HepG2 (cell line): Measurements from ENCODE around the gene HLA-DMB. TPM values are rescaled to one million over a fixed set of nuclear protein-coding genes. Genes with fewer than 3 reads are reported as not detected.

Experiments
- ATAC-seq: fragments of 200-7000 bp; cut with Tn5 transposase; 3 replicates; pipeline ENCODE4 v1.9.1; 2020; ENCODE audit warnings: mild to moderate bottlenecking, moderate library complexity
- BruUV-seq: library from RNA; stranded (reverse); fragments of 400-500 nt; replicated peaks from 2 replicates; lab custom pipeline; 2021; lab: Mats Ljungman, UMichigan
- CTCF ChIA-PET: fragments of 300-600 bp; formaldehyde crosslinking; extraction: SDS; loops from one replicate; lab custom pipeline; 2021; ENCODE audit warnings: low total read pairs, inconsistent platforms, low intra/inter-chr PET ratio; lab: Yijun Ruan, JAX
- POLR2A ChIA-PET: fragments of 350-600 bp; sonication (Branson Sonifier 250); formaldehyde crosslinking; loops from one replicate; lab custom pipeline; 2020; ENCODE audit warnings: antibody characterized with exemption, inconsistent platforms; lab: Yijun Ruan, JAX
- DNase-seq: peaks from one replicate; pipeline ENCODE4 v3.0.0-alpha.2; 2015; ENCODE audit warnings: low spot score
- FAIRE-seq: peaks from 3 replicates; lab custom pipeline; 2011; peaks lifted over from hg19 to GRCh38; lab: Jason Lieb, UNC
- H2AFZ ChIP-seq: one replicate; pipeline ENCODE4 v1.6.1; 2011; ENCODE audit warnings: low read length, inconsistent platforms
- H3K27ac ChIP-seq: fragments of 300-600 bp; 3 replicates; pipeline ENCODE4 v1.8.0; 2011; ENCODE audit warnings: mixed run types, mild to moderate bottlenecking, mixed read lengths, low read length, inconsistent platforms; ENCODE audit not compliant: insufficient read depth; ENCODE audit errors: extremely low read length
- H3K27me3 ChIP-seq, 2 experiments: fragments of 200-600 bp in 1 of 2; 2 replicates in 1 of 2; 3 replicates in 1 of 2; pipeline versions ENCODE4 v1.6.0 to v1.8.0; 2011; ENCODE audit warnings: low read length in 2 of 2, mild to moderate bottlenecking in 2 of 2, moderate library complexity in 2 of 2, inconsistent platforms in 1 of 2; ENCODE audit not compliant: insufficient read depth in 2 of 2, control insufficient read depth in 1 of 2
- H3K36me3 ChIP-seq, 2 experiments: fragments of 200-600 bp in 1 of 2; replicated peaks in 1 of 2; 2 replicates in 1 of 2; 3 replicates in 1 of 2; pipeline versions ENCODE4 v1.5.1 to v1.8.0; 2011; ENCODE audit warnings: low read length in 2 of 2, inconsistent platforms in 1 of 2; ENCODE audit not compliant: insufficient read depth in 2 of 2, control insufficient read depth in 1 of 2
- H3K4me1 ChIP-seq: 2 replicates; pipeline ENCODE4 v1.5.1; 2012; ENCODE audit warnings: low read length, inconsistent platforms; ENCODE audit not compliant: insufficient read depth
- H3K4me2 ChIP-seq: 2 replicates; pipeline ENCODE4 v1.6.0; 2011; ENCODE audit warnings: low read depth, low read length, inconsistent platforms
- H3K4me3 ChIP-seq, 3 experiments: fragments of 200-600 bp in 1 of 3; sonication (generic), shearing (Covaris generic) in 1 of 3; replicated peaks in 1 of 3; 2 replicates each; pipeline ENCODE4 v1.5.1; 2011 to 2016; ENCODE audit warnings: low read length in 3 of 3, inconsistent platforms in 2 of 3, low read depth in 2 of 3, mild to moderate bottlenecking in 2 of 3, control low read depth in 1 of 3, mixed read lengths in 1 of 3; ENCODE audit not compliant: insufficient read depth in 1 of 3
- H3K79me2 ChIP-seq: one replicate; pipeline ENCODE4 v1.6.1; 2011; ENCODE audit warnings: low read length, inconsistent platforms; ENCODE audit not compliant: insufficient read depth
- H3K9ac ChIP-seq: 2 replicates; pipeline ENCODE4 v1.6.0; 2011; ENCODE audit warnings: mild to moderate bottlenecking, low read depth, low read length, inconsistent platforms; ENCODE audit not compliant: insufficient read depth
- H3K9me3 ChIP-seq: 2 replicates; pipeline ENCODE4 v1.5.1; 2012; ENCODE audit warnings: mild to moderate bottlenecking, low read length
- H4K20me1 ChIP-seq: 2 replicates; pipeline ENCODE4 v1.6.0; 2011; ENCODE audit warnings: inconsistent platforms, mild to moderate bottlenecking, low read length, moderate library complexity; ENCODE audit not compliant: insufficient read depth
- GZF1 ChIP-seq: sonication (generic); formaldehyde crosslinking; IDR thresholded peaks from 2 replicates; pipeline ENCODE4 v1.5.1; 2020; ENCODE audit warnings: mild to moderate bottlenecking, missing genetic modification reagents
- PAX8 ChIP-seq: sonication (generic); formaldehyde crosslinking; IDR thresholded peaks from 2 replicates; pipeline ENCODE4 v1.8.0; 2022; ENCODE audit warnings: mild to moderate bottlenecking, missing genetic modification reagents, borderline replicate concordance
- POLR2A ChIP-seq, 2 experiments: IDR thresholded peaks; 2 replicates each; pipeline ENCODE4 v1.6.1; 2011; ENCODE audit warnings: low read depth in 2 of 2, low read length in 2 of 2, mild to moderate bottlenecking in 1 of 2, moderate library complexity in 1 of 2; ENCODE audit not compliant: insufficient read depth in 1 of 2
- POLR2G ChIP-seq: fragments of 200-400 bp; formaldehyde crosslinking; IDR thresholded peaks from 2 replicates; pipeline ENCODE4 v1.6.1; 2018; ENCODE audit warnings: mild to moderate bottlenecking, low read depth, low read length, moderate library complexity
- RBFOX2 ChIP-seq: fragments of 200-400 bp; formaldehyde crosslinking; IDR thresholded peaks from 2 replicates; pipeline ENCODE4 v1.6.1; 2017; ENCODE audit warnings: low read depth, mild to moderate bottlenecking, low read length
- ZNF350 ChIP-seq: sonication (generic); formaldehyde crosslinking; IDR thresholded peaks from 2 replicates; pipeline ENCODE4 v1.4.0; 2020; ENCODE audit warnings: mild to moderate bottlenecking, low read depth, missing genetic modification reagents, borderline replicate concordance
- WGBS: methylation state at CpG from one replicate; pipeline ENCODE4 v1.1.6; 2017; ENCODE audit warnings: low lambda C conversion rate; 5-methylcytosine and 5-hydroxymethylcytosine counted together
- in situ Hi-C: cut with HindIII; loops from 2 replicates; pipeline ENCODE4 v1.10.0; 2017; ENCODE audit warnings: low pct_unique_long_range_greater_than_20kb; ENCODE audit not compliant: extremely low pct_ligation_motif_present
- intact Hi-C: fragments of 100-400 bp; cut with micrococcal nuclease; formaldehyde crosslinking; loops from one replicate; pipeline ENCODE4 v1.10.0; 2022; ENCODE audit not compliant: unreplicated experiment
- polyA plus RNA-seq, 8 experiments: library from polyadenylated mRNA; depleted of rRNA in 3 of 8; stranded (reverse) in 7 of 8; unstranded in 1 of 8; fragments of >200 nt; fragmentation: Illumina TruSeq in 4 of 8; extraction: Trizol in 4 of 8; gene quantifications; 2 replicates each; pipeline versions ENCODE4 v1.2.1 to v1.2.3, GENCODE V29; 2011 to 2016; ENCODE audit warnings: low read depth in 4 of 8, missing spikeins in 1 of 8, mixed read lengths in 1 of 8; ENCODE audit not compliant: insufficient read depth in 1 of 8
- total RNA-seq, 5 experiments: library from RNA; depleted of rRNA; stranded (reverse); fragments of >200 nt; fragmentation: Illumina TruSeq; extraction: Trizol; gene quantifications; 2 replicates each; pipeline ENCODE4 v1.2.3, GENCODE V29; 2016; ENCODE audit warnings: low read depth in 1 of 5
- TF ChIP-seq, protein P1 (sequence below): sonication (generic); formaldehyde crosslinking; conservative IDR thresholded peaks from 2 replicates; pipeline ENCODE4 v1.4.0; 2020; ENCODE audit warnings: missing genetic modification reagents
- TF ChIP-seq, protein P2 (sequence below): IDR thresholded peaks from 2 replicates; pipeline ENCODE4 v1.6.1; 2016; ENCODE audit warnings: low read depth, control low read depth
- TF ChIP-seq, protein P3 (sequence below), 2 experiments: IDR thresholded peaks; 2 replicates each; pipeline ENCODE4 v1.6.1; 2011 to 2012; ENCODE audit warnings: low read length in 2 of 2, borderline replicate concordance in 1 of 2, low read depth in 1 of 2, mild to moderate bottlenecking in 1 of 2, moderate library complexity in 1 of 2
- TF ChIP-seq, protein P4 (sequence below): sonication (generic); formaldehyde crosslinking; IDR thresholded peaks from 2 replicates; pipeline ENCODE4 v1.4.0; 2020; ENCODE audit warnings: mild to moderate bottlenecking, missing genetic modification reagents, borderline replicate concordance

The HLA-DMB gene
- total and polyA plus RNA-seq, 2 of the 13 experiments (the other 11 are each of a cell fraction or from before 2014, with no cell fraction given), result not detected

DNA sequence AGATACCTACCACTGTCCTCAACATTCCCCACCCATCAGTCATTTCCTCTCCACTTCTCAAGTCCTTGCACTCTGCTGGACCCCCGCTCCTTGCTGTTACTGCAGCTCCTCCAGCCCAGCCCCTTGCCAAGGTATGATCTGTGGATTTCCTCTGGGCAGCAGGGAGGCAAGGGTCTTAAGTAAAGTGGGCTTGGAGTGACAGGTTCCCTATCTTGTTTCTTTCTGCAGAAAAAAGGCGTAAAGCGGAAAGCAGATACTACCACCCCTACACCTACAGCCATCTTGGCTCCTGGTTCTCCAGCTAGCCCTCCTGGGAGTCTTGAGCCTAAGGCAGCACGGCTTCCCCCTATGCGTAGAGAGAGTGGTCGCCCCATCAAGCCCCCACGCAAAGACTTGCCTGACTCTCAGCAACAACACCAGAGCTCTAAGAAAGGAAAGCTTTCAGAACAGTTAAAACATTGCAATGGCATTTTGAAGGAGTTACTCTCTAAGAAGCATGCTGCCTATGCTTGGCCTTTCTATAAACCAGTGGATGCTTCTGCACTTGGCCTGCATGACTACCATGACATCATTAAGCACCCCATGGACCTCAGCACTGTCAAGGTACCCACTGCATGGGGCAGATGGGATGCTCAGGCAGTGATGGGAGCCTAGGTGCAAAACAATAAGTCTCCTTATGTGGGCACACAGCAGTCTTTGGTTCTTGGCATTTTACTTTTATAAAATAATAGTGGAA is 35.7 kb upstream of the HLA-DMB start (continued):
- TF ChIP-seq, protein P1, sequence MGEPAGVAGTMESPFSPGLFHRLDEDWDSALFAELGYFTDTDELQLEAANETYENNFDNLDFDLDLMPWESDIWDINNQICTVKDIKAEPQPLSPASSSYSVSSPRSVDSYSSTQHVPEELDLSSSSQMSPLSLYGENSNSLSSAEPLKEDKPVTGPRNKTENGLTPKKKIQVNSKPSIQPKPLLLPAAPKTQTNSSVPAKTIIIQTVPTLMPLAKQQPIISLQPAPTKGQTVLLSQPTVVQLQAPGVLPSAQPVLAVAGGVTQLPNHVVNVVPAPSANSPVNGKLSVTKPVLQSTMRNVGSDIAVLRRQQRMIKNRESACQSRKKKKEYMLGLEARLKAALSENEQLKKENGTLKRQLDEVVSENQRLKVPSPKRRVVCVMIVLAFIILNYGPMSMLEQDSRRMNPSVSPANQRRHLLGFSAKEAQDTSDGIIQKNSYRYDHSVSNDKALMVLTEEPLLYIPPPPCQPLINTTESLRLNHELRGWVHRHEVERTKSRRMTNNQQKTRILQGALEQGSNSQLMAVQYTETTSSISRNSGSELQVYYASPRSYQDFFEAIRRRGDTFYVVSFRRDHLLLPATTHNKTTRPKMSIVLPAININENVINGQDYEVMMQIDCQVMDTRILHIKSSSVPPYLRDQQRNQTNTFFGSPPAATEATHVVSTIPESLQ (CRISPR knock-in tag), result no peak

DNA sequence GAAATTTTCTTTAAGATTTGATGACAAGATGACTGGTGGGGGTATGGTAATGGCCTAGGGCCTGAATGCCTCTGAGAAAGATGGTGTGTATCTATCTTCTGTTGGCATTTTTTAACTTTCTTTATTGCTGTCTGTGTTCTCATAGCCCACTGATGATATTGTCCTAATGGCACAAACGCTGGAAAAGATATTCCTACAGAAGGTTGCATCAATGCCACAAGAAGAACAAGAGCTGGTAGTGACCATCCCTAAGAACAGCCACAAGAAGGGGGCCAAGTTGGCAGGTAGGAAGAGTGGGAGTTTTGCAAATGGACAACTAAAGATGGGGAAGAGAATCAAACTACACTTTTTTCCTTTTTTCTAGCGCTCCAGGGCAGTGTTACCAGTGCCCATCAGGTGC is 35.1 kb upstream of the HLA-DMB start:
- WGBS, result 86% methylated on average over 2 of the region's 2 CpGs
- Histone ChIP-seq H3K27me3 (peaks cover 0 to 4% of the 10 kb centered on the region in 2 experiments; a peak in 1 of 5 replicates), H3K4me1 (peaks cover 54% of the 10 kb centered on the region), H3K79me2 (peaks cover 66% of the 10 kb centered on the region), H2AFZ (no peak overlapping the region), H4K20me1 (peaks cover 88% of the 10 kb centered on the region), H3K27ac (no peak overlapping the region), H3K4me3 (peak overlapping the region in 1 of 3 experiments; percentile 10; a peak in 1 of 6 replicates), H3K9ac (no peak overlapping the region), H3K4me2 (peak overlapping the region; percentile 97; the same call in 1 of the 2 replicates), H3K36me3 (peaks cover 53 to 86% of the 10 kb centered on the region in 2 experiments), H3K9me3 (no peaks in the 10 kb centered on the region)
- in situ Hi-C loops, result loop anchor here (5.0 kb wide), 1 partner anchor 84 kb away; no protein-coding TSS in a partner anchor
- TF ChIP-seq, protein P2, sequence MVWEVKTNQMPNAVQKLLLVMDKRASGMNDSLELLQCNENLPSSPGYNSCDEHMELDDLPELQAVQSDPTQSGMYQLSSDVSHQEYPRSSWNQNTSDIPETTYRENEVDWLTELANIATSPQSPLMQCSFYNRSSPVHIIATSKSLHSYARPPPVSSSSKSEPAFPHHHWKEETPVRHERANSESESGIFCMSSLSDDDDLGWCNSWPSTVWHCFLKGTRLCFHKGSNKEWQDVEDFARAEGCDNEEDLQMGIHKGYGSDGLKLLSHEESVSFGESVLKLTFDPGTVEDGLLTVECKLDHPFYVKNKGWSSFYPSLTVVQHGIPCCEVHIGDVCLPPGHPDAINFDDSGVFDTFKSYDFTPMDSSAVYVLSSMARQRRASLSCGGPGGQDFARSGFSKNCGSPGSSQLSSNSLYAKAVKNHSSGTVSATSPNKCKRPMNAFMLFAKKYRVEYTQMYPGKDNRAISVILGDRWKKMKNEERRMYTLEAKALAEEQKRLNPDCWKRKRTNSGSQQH (CRISPR knock-in tag), result no peak
- TF ChIP-seq GZF1 (CRISPR knock-in tag) (no peak), PAX8 (CRISPR knock-in tag) (no peak), POLR2G (0 out of 2 replicates have a peak, but pooled peaks have one; percentile 16), RBFOX2 (peak; percentile 68), ZNF350 (no peak), POLR2A (IDR thresholded peaks at IDR 0.05; ENCODE audit: insufficient read depth in 1 of 2, low read depth in 2 of 2, low read length in 2 of 2) (0 out of 4 replicates have a peak, but pooled peaks of 1 of the 2 experiments have one; percentile 30)
- TF ChIP-seq, protein P3, sequence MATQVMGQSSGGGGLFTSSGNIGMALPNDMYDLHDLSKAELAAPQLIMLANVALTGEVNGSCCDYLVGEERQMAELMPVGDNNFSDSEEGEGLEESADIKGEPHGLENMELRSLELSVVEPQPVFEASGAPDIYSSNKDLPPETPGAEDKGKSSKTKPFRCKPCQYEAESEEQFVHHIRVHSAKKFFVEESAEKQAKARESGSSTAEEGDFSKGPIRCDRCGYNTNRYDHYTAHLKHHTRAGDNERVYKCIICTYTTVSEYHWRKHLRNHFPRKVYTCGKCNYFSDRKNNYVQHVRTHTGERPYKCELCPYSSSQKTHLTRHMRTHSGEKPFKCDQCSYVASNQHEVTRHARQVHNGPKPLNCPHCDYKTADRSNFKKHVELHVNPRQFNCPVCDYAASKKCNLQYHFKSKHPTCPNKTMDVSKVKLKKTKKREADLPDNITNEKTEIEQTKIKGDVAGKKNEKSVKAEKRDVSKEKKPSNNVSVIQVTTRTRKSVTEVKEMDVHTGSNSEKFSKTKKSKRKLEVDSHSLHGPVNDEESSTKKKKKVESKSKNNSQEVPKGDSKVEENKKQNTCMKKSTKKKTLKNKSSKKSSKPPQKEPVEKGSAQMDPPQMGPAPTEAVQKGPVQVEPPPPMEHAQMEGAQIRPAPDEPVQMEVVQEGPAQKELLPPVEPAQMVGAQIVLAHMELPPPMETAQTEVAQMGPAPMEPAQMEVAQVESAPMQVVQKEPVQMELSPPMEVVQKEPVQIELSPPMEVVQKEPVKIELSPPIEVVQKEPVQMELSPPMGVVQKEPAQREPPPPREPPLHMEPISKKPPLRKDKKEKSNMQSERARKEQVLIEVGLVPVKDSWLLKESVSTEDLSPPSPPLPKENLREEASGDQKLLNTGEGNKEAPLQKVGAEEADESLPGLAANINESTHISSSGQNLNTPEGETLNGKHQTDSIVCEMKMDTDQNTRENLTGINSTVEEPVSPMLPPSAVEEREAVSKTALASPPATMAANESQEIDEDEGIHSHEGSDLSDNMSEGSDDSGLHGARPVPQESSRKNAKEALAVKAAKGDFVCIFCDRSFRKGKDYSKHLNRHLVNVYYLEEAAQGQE (IDR thresholded peaks at IDR 0.05; ENCODE audit: borderline replicate concordance in 1 of 2, low read depth in 1 of 2, low read length in 2 of 2), result peak in 1 of 2 experiments; percentile 16; a peak in 1 of 4 replicates
- TF ChIP-seq, protein P4, sequence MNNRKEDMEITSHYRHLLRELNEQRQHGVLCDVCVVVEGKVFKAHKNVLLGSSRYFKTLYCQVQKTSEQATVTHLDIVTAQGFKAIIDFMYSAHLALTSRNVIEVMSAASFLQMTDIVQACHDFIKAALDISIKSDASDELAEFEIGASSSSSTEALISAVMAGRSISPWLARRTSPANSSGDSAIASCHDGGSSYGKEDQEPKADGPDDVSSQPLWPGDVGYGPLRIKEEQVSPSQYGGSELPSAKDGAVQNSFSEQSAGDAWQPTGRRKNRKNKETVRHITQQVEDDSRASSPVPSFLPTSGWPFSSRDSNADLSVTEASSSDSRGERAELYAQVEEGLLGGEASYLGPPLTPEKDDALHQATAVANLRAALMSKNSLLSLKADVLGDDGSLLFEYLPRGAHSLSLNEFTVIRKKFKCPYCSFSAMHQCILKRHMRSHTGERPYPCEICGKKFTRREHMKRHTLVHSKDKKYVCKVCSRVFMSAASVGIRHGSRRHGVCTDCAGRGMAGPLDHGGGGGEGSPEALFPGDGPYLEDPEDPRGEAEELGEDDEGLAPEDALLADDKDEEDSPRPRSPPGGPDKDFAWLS (CRISPR knock-in tag), result no peak
- ATAC-seq (no peak), DNase-seq (no peak), FAIRE-seq (no peak)
- no TSS peak for BruUV-seq
- POLR2A ChIA-PET, result interaction anchor here (2.8 to 10.5 kb wide), 3 partner anchors 6 to 81 kb away, joined by 17 to 305 read pairs (median 202); partner anchors contain the start of gene HLA-DMA
- intact Hi-C loops, result no loop called here
- CTCF ChIA-PET, result no interaction called here
